ENCODE measurements around the gene CAMK1. TPM values are rescaled to one million over a fixed set of nuclear protein-coding genes. Genes with fewer than 3 reads are reported as not detected.

CAMK1 gene
- polyA plus RNA-seq, result 10 to 100 TPM; 15.4 to 29.0 (median 19.2) TPM

DNA sequence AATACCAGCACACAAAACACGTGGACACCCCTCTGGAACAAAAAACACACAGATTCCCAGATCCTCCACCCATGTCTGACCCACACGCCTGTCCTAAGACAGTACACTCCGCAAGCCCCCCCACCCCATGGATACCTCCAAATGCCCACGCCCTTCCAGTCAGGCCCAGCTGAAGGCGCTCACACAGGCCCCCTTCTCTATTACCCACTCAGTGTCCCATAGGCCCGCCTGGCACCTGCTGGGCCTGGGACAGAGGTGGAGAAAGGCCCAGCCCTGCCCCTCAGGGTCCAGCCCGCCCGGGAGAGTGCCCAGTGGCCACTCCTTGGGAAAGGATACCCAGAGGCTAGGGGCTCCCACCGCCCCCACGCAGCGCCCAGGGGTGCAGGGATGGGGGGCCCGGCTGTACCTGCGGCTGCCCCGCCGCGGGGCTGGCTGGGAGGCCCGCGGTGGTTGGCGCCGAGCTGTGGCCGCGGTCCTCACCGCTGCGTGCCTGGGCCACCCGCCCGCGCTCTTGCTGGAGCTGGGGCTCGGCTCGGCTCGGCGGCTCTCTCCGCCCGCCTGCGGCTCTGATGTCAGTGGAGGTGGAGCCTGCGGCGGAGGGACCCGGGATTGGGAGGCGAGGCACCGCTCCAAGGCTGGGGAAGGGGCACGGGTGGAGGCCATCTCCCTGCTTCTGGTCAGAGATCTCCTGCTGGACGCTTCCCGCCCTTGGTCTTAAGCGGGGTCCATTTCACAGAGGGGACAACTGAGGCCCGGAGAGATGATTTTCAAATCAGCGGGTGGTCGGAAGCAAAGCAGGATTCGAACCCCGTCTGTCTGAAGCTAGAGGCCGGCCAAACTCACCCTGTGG, at the start of gene CAMK1:
Gene CAMK1 (minus strand): TSS at position 522 of the 850 bp plus-strand sequence. CDS start 2,198 bp downstream, outside the sequence.
- peak; percentile 56 to 59 (median 56) for DNase-seq
- H3K27me3 Mint-ChIP-seq (ENCODE audit: low read depth in 3 of 3), result no peaks in the 10 kb centered on the region
- peak within 1 kb of the TSS; percentile 75 to 85 (median 76) for H3K4me3 Mint-ChIP-seq
- H3K9me3 Mint-ChIP-seq, result no peaks in the 10 kb centered on the region
- peak within 1 kb of the TSS in 5 of 6 donors; percentile 1 to 81 (median 72) for H3K27ac Mint-ChIP-seq
- H3K36me3 Mint-ChIP-seq, result peaks cover 0 to 15% (median 0%) of the 10 kb centered on the region in 3 donors
- peaks cover 41 to 43% of the 10 kb centered on the region in 2 donors for H3K4me1 Mint-ChIP-seq

DNA sequence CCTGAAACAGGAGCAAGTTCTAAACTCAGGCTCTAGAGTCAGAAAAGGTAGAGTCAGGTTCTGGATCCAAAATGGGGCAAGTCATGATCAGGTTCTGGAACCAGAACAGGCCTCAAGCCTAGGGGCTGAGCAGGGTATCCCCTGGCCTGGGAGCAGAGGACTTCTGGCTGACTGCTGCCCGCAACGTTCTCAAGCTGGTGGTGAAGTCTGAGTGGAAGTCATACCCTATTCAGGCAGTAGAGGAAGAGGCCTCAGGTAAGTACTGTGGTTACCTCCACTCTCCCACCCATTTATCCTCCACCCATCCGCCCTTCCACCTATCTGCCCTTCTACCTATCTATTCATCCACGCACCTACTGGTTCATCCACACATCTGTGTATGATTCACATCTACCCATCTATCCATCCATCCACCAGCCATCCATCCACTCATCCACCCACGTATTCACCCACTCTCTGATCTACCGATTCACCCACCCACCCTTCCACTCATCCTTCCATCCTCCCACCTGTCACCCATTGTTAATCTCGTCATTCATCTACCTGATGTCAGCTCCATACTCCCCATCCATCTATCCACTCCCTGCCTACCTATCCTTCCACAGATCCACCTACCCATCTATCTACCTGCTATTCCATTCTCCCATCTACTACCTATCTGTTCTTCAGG, 49.1 kb upstream of the CAMK1 start:
- no peak for DNase-seq

GRCh38 chr3:9817436-9817835, 47.7 kb upstream of the CAMK1 start:
- no peak for DNase-seq
- Mint-ChIP-seq H3K4me1 (no peaks in the 10 kb centered on the region), H3K9me3 (no peaks in the 10 kb centered on the region), H3K36me3 (peaks cover 0 to 10% (median 6%) of the 10 kb centered on the region in 3 donors), H3K27ac (no peak overlapping the region), H3K4me3 (no peak overlapping the region), H3K27me3 (ENCODE audit: low read depth in 3 of 3) (peaks cover 0 to 2% (median 0%) of the 10 kb centered on the region in 3 donors)

More for the DNA sequence above, 49.1 kb upstream of the CAMK1 start:
- H3K4me3 Mint-ChIP-seq, result no peak overlapping the region
- H3K4me1 Mint-ChIP-seq, result peaks cover 0 to under 1% of the 10 kb centered on the region in 2 donors
- H3K9me3 Mint-ChIP-seq, result no peaks in the 10 kb centered on the region
- H3K27ac Mint-ChIP-seq, result no peak overlapping the region
- peaks cover 0 to 3% (median 0%) of the 10 kb centered on the region in 3 donors for H3K27me3 Mint-ChIP-seq (ENCODE audit: low read depth in 3 of 3)
- H3K36me3 Mint-ChIP-seq, result peaks cover 0 to 10% (median 6%) of the 10 kb centered on the region in 3 donors

DNA sequence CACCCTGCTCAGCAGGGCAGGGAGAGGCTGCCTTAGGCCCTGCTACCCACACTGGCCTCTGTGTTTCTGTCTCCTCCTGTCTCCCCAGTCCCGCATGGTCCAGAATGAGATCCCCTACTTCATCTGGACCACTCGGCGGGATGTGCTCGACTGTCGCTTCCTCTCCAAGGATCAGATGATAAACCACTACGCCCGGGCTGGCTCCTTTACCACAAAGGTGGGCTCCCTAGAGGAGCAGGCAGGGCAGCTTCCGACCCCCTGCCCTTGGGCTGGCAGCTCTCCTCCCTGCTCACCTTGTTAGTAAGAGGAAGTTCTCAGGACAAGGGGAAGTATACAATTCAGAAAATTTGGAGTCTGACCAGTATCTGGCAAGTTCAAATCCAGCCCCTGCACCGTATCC, 46.2 kb upstream of the CAMK1 start:
- Mint-ChIP-seq H3K27me3 (ENCODE audit: low read depth in 3 of 3) (no peaks in the 10 kb centered on the region), H3K27ac (no peak overlapping the region), H3K36me3 (peaks cover 0 to 10% (median 6%) of the 10 kb centered on the region in 3 donors), H3K9me3 (no peaks in the 10 kb centered on the region), H3K4me1 (peaks cover 9 to 10% of the 10 kb centered on the region in 2 donors), H3K4me3 (no peak overlapping the region)
- no peak for DNase-seq

- Mint-ChIP-seq H3K27me3 (ENCODE audit: low read depth in 3 of 3) (peaks cover 0 to 10% (median 5%) of the 10 kb centered on the region in 3 donors), H3K27ac (no peak overlapping the region), H3K4me3 (no peak overlapping the region), H3K36me3 (no peaks in the 10 kb centered on the region), H3K4me1 (peaks cover 33 to 35% of the 10 kb centered on the region in 2 donors), H3K9me3 (no peaks in the 10 kb centered on the region)
- no peak for DNase-seq
Observed at GRCh38 chr3:9812870-9813483, 43.2 kb upstream of the CAMK1 start.

- Mint-ChIP-seq H3K27me3 (ENCODE audit: low read depth in 3 of 3) (peaks cover 0 to 10% (median 5%) of the 10 kb centered on the region in 3 donors), H3K27ac (peak overlapping the region; percentile 74 to 96 (median 88)), H3K4me3 (peak overlapping the region; percentile 86 to 93 (median 89)), H3K4me1 (peaks cover 45 to 53% of the 10 kb centered on the region in 2 donors), H3K9me3 (no peaks in the 10 kb centered on the region), H3K36me3 (peaks cover 0 to 7% (median 0%) of the 10 kb centered on the region in 3 donors)
- no peak for DNase-seq
Observed at GRCh38 chr3:9810846-9811245, 41.1 kb upstream of the CAMK1 start.

GRCh38 chr3:9810433-9810770, 40.7 kb upstream of the CAMK1 start:
- H3K27me3 Mint-ChIP-seq (ENCODE audit: low read depth in 3 of 3), result peaks cover 0 to 10% (median 5%) of the 10 kb centered on the region in 3 donors
- no peaks in the 10 kb centered on the region for H3K9me3 Mint-ChIP-seq
- no peak for DNase-seq
- peaks cover 0 to 7% (median 3%) of the 10 kb centered on the region in 3 donors for H3K36me3 Mint-ChIP-seq
- peak overlapping the region; percentile 86 to 93 (median 89) for H3K4me3 Mint-ChIP-seq
- peak overlapping the region; percentile 74 to 96 (median 88) for H3K27ac Mint-ChIP-seq
- H3K4me1 Mint-ChIP-seq, result peaks cover 45 to 53% of the 10 kb centered on the region in 2 donors

- Mint-ChIP-seq H3K36me3 (peaks cover 0 to 10% (median 9%) of the 10 kb centered on the region in 3 donors), H3K9me3 (no peaks in the 10 kb centered on the region), H3K4me3 (peak within 1 kb of the TSS; percentile 89 to 95 (median 93)), H3K27me3 (ENCODE audit: low read depth in 3 of 3) (peaks cover 0 to 10% (median 5%) of the 10 kb centered on the region in 3 donors), H3K27ac (peak within 1 kb of the TSS; percentile 96 to 99 (median 99)), H3K4me1 (peaks cover 45 to 59% of the 10 kb centered on the region in 2 donors)
- peak; percentile 49 to 55 (median 55) for DNase-seq
Observed at GRCh38 chr3:9809615-9810432, 40.1 kb upstream of the CAMK1 start, which contains the start of gene TTLL3. Gene TTLL3, plus strand, starts transcription at chr3:9810262. Its CDS starts 400 bp downstream, at chr3:9810662.

GRCh38 chr3:9809239-9809614, 39.5 kb upstream of the CAMK1 start:
- Mint-ChIP-seq H3K27ac (peak overlapping the region; percentile 96 to 99 (median 99)), H3K4me1 (peaks cover 45 to 65% of the 10 kb centered on the region in 2 donors)

GRCh38 chr3:9808345-9809037, 38.7 kb upstream of the CAMK1 start:
- H3K4me1 Mint-ChIP-seq, result peaks cover 45 to 70% of the 10 kb centered on the region in 2 donors
- peaks cover 3 to 23% (median 22%) of the 10 kb centered on the region in 3 donors for H3K36me3 Mint-ChIP-seq
- peak overlapping the region; percentile 96 to 99 (median 99) for H3K27ac Mint-ChIP-seq

More at GRCh38 chr3:9809239-9809614, 39.5 kb upstream of the CAMK1 start:
- DNase-seq, result peak in 1 of 3 donors; percentile 17
- H3K36me3 Mint-ChIP-seq, result peaks cover 0 to 16% (median 15%) of the 10 kb centered on the region in 3 donors
- H3K9me3 Mint-ChIP-seq, result no peaks in the 10 kb centered on the region
- peak overlapping the region; percentile 89 to 95 (median 93) for H3K4me3 Mint-ChIP-seq
- peaks cover 0 to 10% (median 5%) of the 10 kb centered on the region in 3 donors for H3K27me3 Mint-ChIP-seq (ENCODE audit: low read depth in 3 of 3)

DNA sequence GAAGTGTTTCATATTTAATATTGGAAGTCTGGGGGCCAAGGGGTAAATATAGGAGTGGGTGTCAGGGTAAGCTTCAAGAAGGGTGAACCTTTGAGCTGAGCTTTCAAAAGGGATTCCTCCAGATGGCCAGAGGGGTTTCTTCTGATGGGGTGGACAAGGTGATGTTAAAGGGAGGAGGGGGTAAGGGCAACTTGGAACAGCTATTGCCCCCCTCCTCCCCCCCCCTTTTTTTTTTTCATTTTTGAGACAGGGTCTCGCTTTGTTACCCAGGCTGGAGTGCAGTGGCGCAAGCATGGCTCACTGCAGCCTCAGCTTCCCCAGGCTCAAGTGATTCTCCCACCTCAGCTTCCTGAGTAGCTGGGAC, 38.2 kb upstream of the CAMK1 start:
- Mint-ChIP-seq H3K36me3 (peaks cover 9 to 28% (median 28%) of the 10 kb centered on the region in 3 donors), H3K4me1 (peaks cover 49 to 75% of the 10 kb centered on the region in 2 donors)

More at GRCh38 chr3:9808345-9809037, 38.7 kb upstream of the CAMK1 start:
- peaks cover 0 to 10% (median 5%) of the 10 kb centered on the region in 3 donors for H3K27me3 Mint-ChIP-seq (ENCODE audit: low read depth in 3 of 3)
- DNase-seq, result peak; percentile 48 to 54 (median 50)
- peak overlapping the region; percentile 89 to 95 (median 93) for H3K4me3 Mint-ChIP-seq
- H3K9me3 Mint-ChIP-seq, result no peaks in the 10 kb centered on the region

More for the DNA sequence above, 38.2 kb upstream of the CAMK1 start:
- H3K4me3 Mint-ChIP-seq, result peak overlapping the region; percentile 89 to 95 (median 93)
- peaks cover 0 to 13% (median 5%) of the 10 kb centered on the region in 3 donors for H3K27me3 Mint-ChIP-seq (ENCODE audit: low read depth in 3 of 3)
- no peaks in the 10 kb centered on the region for H3K9me3 Mint-ChIP-seq
- no peak for DNase-seq
- peak overlapping the region; percentile 96 to 99 (median 99) for H3K27ac Mint-ChIP-seq

Measured in immature natural killer cell (primary cell).